IPS-18a (cell line): ENCODE measurements around the gene BHLHE40.

ENCODE experiments used
- H3K27ac ChIP-seq: one replicate; pipeline ENCODE4 v1.5.1; 2013; ENCODE audit warnings: low read length
- H3K27me3 ChIP-seq: one replicate; pipeline ENCODE4 v1.6.1; 2013; ENCODE audit warnings: mild to moderate bottlenecking, low read length; ENCODE audit not compliant: control insufficient read depth, insufficient read depth
- H3K36me3 ChIP-seq: one replicate; pipeline ENCODE4 v1.6.1; 2013; ENCODE audit warnings: low read depth, low read length; ENCODE audit not compliant: control insufficient read depth
- H3K4me1 ChIP-seq: one replicate; pipeline ENCODE4 v1.6.1; 2013; ENCODE audit warnings: low read depth, low read length; ENCODE audit not compliant: control insufficient read depth
- H3K4me3 ChIP-seq: one replicate; pipeline ENCODE4 v1.5.1; 2013; ENCODE audit warnings: low read length
- H3K9ac ChIP-seq: one replicate; pipeline ENCODE4 v1.6.1; 2013; ENCODE audit warnings: mild to moderate bottlenecking, low read length, moderate library complexity
- H3K9me3 ChIP-seq: one replicate; pipeline ENCODE4 v1.6.1; 2013; ENCODE audit warnings: low read depth, low read length; ENCODE audit not compliant: control insufficient read depth

Gene BHLHE40

GRCh38 chr3:4986175-4986781 lies 7.0 kb downstream of the BHLHE40 start:
- Histone ChIP-seq H3K9ac (peak overlapping the region; percentile 24), H3K36me3 (no peaks in the 10 kb centered on the region), H3K9me3 (no peaks in the 10 kb centered on the region), H3K4me3 (peak overlapping the region; percentile 54), H3K27me3 (peaks cover 34% of the 10 kb centered on the region), H3K4me1 (peaks cover 8% of the 10 kb centered on the region), H3K27ac (no peak overlapping the region)

- peaks cover 8% of the 10 kb centered on the region for H3K4me1 ChIP-seq
- peak overlapping the region; percentile 24 for H3K9ac ChIP-seq
- H3K36me3 ChIP-seq: no peaks in the 10 kb centered on the region
- no peaks in the 10 kb centered on the region for H3K9me3 ChIP-seq
- H3K4me3 ChIP-seq: peak overlapping the region; percentile 54
- no peak overlapping the region for H3K27ac ChIP-seq
- peaks cover 28% of the 10 kb centered on the region for H3K27me3 ChIP-seq
Observed at GRCh38 chr3:4986782-4987537, 7.7 kb downstream of the BHLHE40 start.

- peak overlapping the region; percentile 54 for H3K4me3 ChIP-seq
- H3K9ac ChIP-seq: no peak overlapping the region
Observed at GRCh38 chr3:4987538-4988296, 8.5 kb downstream of the BHLHE40 start.

GRCh38 chr3:4988983-4989834 lies 10.0 kb downstream of the BHLHE40 start:
- Histone ChIP-seq H3K9ac (no peak overlapping the region), H3K9me3 (no peaks in the 10 kb centered on the region), H3K27ac (no peak overlapping the region), H3K4me1 (peaks cover 8% of the 10 kb centered on the region), H3K4me3 (no peak overlapping the region), H3K27me3 (peaks cover 25% of the 10 kb centered on the region), H3K36me3 (no peaks in the 10 kb centered on the region)

More at GRCh38 chr3:4987538-4988296, 8.5 kb downstream of the BHLHE40 start:
- no peak overlapping the region for H3K27ac ChIP-seq
- no peaks in the 10 kb centered on the region for H3K36me3 ChIP-seq
- peaks cover 25% of the 10 kb centered on the region for H3K27me3 ChIP-seq
- peaks cover 8% of the 10 kb centered on the region for H3K4me1 ChIP-seq
- H3K9me3 ChIP-seq: no peaks in the 10 kb centered on the region

GRCh38 chr3:4990069-4990468 lies 10.8 kb downstream of the BHLHE40 start:
- no peak overlapping the region for H3K9ac ChIP-seq
- peaks cover 8% of the 10 kb centered on the region for H3K4me1 ChIP-seq
- H3K27ac ChIP-seq: no peak overlapping the region

GRCh38 chr3:4992118-4992517 lies 12.9 kb downstream of the BHLHE40 start:
- H3K36me3 ChIP-seq: no peaks in the 10 kb centered on the region
- H3K9me3 ChIP-seq: no peaks in the 10 kb centered on the region
- peaks cover 7% of the 10 kb centered on the region for H3K27me3 ChIP-seq
- H3K4me3 ChIP-seq: no peak overlapping the region
- H3K27ac ChIP-seq: no peak overlapping the region
- H3K4me1 ChIP-seq: no peaks in the 10 kb centered on the region
- H3K9ac ChIP-seq: no peak overlapping the region

More at GRCh38 chr3:4990069-4990468, 10.8 kb downstream of the BHLHE40 start:
- H3K36me3 ChIP-seq: no peaks in the 10 kb centered on the region
- H3K9me3 ChIP-seq: no peaks in the 10 kb centered on the region
- no peak overlapping the region for H3K4me3 ChIP-seq
- H3K27me3 ChIP-seq: peaks cover 24% of the 10 kb centered on the region

GRCh38 chr3:4993276-4994143 lies 14.3 kb downstream of the BHLHE40 start:
- H3K4me3 ChIP-seq: no peak overlapping the region
- H3K27ac ChIP-seq: no peak overlapping the region
- no peaks in the 10 kb centered on the region for H3K9me3 ChIP-seq
- no peak overlapping the region for H3K9ac ChIP-seq
- H3K4me1 ChIP-seq: no peaks in the 10 kb centered on the region
- no peaks in the 10 kb centered on the region for H3K27me3 ChIP-seq
- H3K36me3 ChIP-seq: no peaks in the 10 kb centered on the region

GRCh38 chr3:4994144-4994730 lies 15.0 kb downstream of the BHLHE40 start:
- H3K9ac ChIP-seq: no peak overlapping the region
- no peaks in the 10 kb centered on the region for H3K27me3 ChIP-seq
- H3K36me3 ChIP-seq: no peaks in the 10 kb centered on the region
- H3K27ac ChIP-seq: no peak overlapping the region
- H3K4me3 ChIP-seq: no peak overlapping the region
- no peaks in the 10 kb centered on the region for H3K4me1 ChIP-seq
- H3K9me3 ChIP-seq: no peaks in the 10 kb centered on the region

- Histone ChIP-seq H3K27me3 (no peaks in the 10 kb centered on the region), H3K4me1 (no peaks in the 10 kb centered on the region), H3K27ac (no peak overlapping the region), H3K36me3 (no peaks in the 10 kb centered on the region), H3K9ac (no peak overlapping the region), H3K9me3 (no peaks in the 10 kb centered on the region), H3K4me3 (no peak overlapping the region)
Observed at GRCh38 chr3:4994823-4995499, 15.7 kb downstream of the BHLHE40 start.
